GM12878 (cell line): Measurements from ENCODE around the gene CD9. TPM values are rescaled to one million over a fixed set of nuclear protein-coding genes. Genes with fewer than 3 reads are reported as not detected.

ENCODE experiments used
- ATAC-seq: fragments of 200-7000 bp; cut with Tn5 transposase; 3 replicates; pipeline ENCODE4 v1.9.1; 2020; ENCODE audit warnings: mild to moderate bottlenecking, moderate library complexity
- BruUV-seq: library from RNA; stranded (reverse); fragments of 400-500 nt; replicated peaks from 2 replicates; lab custom pipeline; 2021; lab: Mats Ljungman, UMichigan
- CTCF ChIA-PET: fragments of 300-600 bp; sonication (Branson Sonifier 250); formaldehyde crosslinking; extraction: SDS; loops from one replicate; lab custom pipeline; 2021; ENCODE audit warnings: inconsistent platforms; lab: Yijun Ruan, JAX
- POLR2A ChIA-PET: fragments of 350-600 bp; formaldehyde crosslinking; extraction: SDS; loops from one replicate; lab custom pipeline; 2021; ENCODE audit warnings: inconsistent platforms; lab: Charles Lee
- RAD21 ChIA-PET: fragments of 300-600 bp; sonication (Branson Sonifier 250); formaldehyde crosslinking; loops from one replicate; lab custom pipeline; 2023; ENCODE audit warnings: antibody characterized with exemption; ENCODE audit not compliant: unreplicated experiment; lab: Charles Lee
- SMC1A ChIA-PET: fragments of 300-600 bp; sonication (Branson Sonifier 250); formaldehyde crosslinking; loops from one replicate; lab custom pipeline; 2023; ENCODE audit not compliant: unreplicated experiment, uncharacterized antibody; lab: Charles Lee
- DNase-seq: peaks from one replicate; pipeline ENCODE4 v3.0.0-alpha.2; 2011; ENCODE audit warnings: low read depth, low spot score
- FAIRE-seq: peaks from 3 replicates; lab custom pipeline; 2011; peaks lifted over from hg19 to GRCh38; lab: Jason Lieb, UNC
- H2AFZ ChIP-seq: 2 replicates; pipeline ENCODE4 v1.6.0; 2011; ENCODE audit warnings: low read depth, low read length, control low read depth; ENCODE audit not compliant: control insufficient read depth
- H3K27ac ChIP-seq: 2 replicates; pipeline ENCODE4 v1.5.1; 2011; ENCODE audit warnings: control low read depth; ENCODE audit not compliant: control insufficient read depth, insufficient read depth
- H3K27me3 ChIP-seq, 2 experiments: replicated peaks in 1 of 2; 2 replicates each; pipeline versions ENCODE4 v1.6.0 to v1.6.1; 2011; ENCODE audit warnings: low read length in 1 of 2; ENCODE audit not compliant: control insufficient read depth in 2 of 2, insufficient read depth in 2 of 2
- H3K36me3 ChIP-seq, 2 experiments: 2 replicates each; pipeline ENCODE4 v1.5.1; 2011; ENCODE audit warnings: low read length in 1 of 2; ENCODE audit not compliant: control insufficient read depth in 2 of 2, insufficient read depth in 2 of 2
- H3K4me1 ChIP-seq: 2 replicates; pipeline ENCODE4 v1.6.1; 2011; ENCODE audit warnings: mild to moderate bottlenecking, low read length, moderate library complexity, mixed read lengths; ENCODE audit not compliant: control insufficient read depth, insufficient read depth
- H3K4me2 ChIP-seq: 2 replicates; pipeline ENCODE4 v1.6.0; 2011; ENCODE audit warnings: control low read depth; ENCODE audit not compliant: control insufficient read depth, insufficient read depth
- H3K4me3 ChIP-seq: fragments of 200-600 bp; sonication (generic); 2 replicates; pipeline ENCODE4 v1.5.1; 2016
- H3K79me2 ChIP-seq: 2 replicates; pipeline ENCODE4 v1.6.0; 2011; ENCODE audit warnings: low read length; ENCODE audit not compliant: control insufficient read depth, insufficient read depth
- H3K9ac ChIP-seq: 2 replicates; pipeline ENCODE4 v1.8.0; 2011; ENCODE audit warnings: low read length, control low read depth, mixed read lengths; ENCODE audit not compliant: control insufficient read depth, insufficient read depth
- H3K9me3 ChIP-seq: replicated peaks from 3 replicates; pipeline ENCODE4 v1.5.1; 2011; ENCODE audit warnings: mild to moderate bottlenecking, low read length; ENCODE audit not compliant: control insufficient read depth, insufficient read depth
- H4K20me1 ChIP-seq: 2 replicates; pipeline ENCODE4 v1.6.0; 2011; ENCODE audit not compliant: control insufficient read depth, insufficient read depth
- CREB1 ChIP-seq: IDR thresholded peaks from 2 replicates; pipeline ENCODE4 v1.6.1; 2012; ENCODE audit warnings: low read depth, mild to moderate bottlenecking, inconsistent platforms
- CUX1 ChIP-seq: IDR thresholded peaks from 2 replicates; pipeline ENCODE4 v1.6.1; 2012; ENCODE audit warnings: improper control_type of control experiment, low read depth, low read length; ENCODE audit not compliant: insufficient replicate concordance
- ESRRA ChIP-seq: IDR thresholded peaks from 2 replicates; pipeline ENCODE4 v1.6.1; 2012; ENCODE audit warnings: mild to moderate bottlenecking, low read length, improper control_type of control experiment
- MTA3 ChIP-seq: IDR thresholded peaks from 2 replicates; pipeline ENCODE4 v1.6.1; 2012; ENCODE audit warnings: low read length, inconsistent platforms, borderline replicate concordance
- NR2C2 ChIP-seq: IDR thresholded peaks from 2 replicates; pipeline ENCODE4 v1.6.1; 2011; ENCODE audit warnings: borderline replicate concordance, low read depth; ENCODE audit not compliant: control insufficient read depth, insufficient read length
- NRF1 ChIP-seq: conservative IDR thresholded peaks from 2 replicates; pipeline ENCODE4 v1.6.1; 2011; ENCODE audit warnings: mild to moderate bottlenecking, low read depth, low read length, improper control_type of control experiment
- POLR2A ChIP-seq: IDR thresholded peaks from 2 replicates; pipeline ENCODE4 v1.6.1; 2011; ENCODE audit warnings: low read depth, mild to moderate bottlenecking, low read length
- TCF7 ChIP-seq: IDR thresholded peaks from 2 replicates; pipeline ENCODE4 v1.6.1; 2014; ENCODE audit warnings: antibody characterized with exemption, borderline replicate concordance
- WGBS: methylation state at CpG from one replicate; pipeline ENCODE4 v1.1.6; 2016; ENCODE audit warnings: low lambda C conversion rate; ENCODE audit not compliant: insufficient replicate concordance, insufficient coverage; ENCODE audit errors: missing lambda C conversion rate; 5-methylcytosine and 5-hydroxymethylcytosine counted together
- in situ Hi-C: fragments of 300-500 bp; cut with MboI; formaldehyde crosslinking; loops from 9 replicates; pipeline ENCODE4 v1.14.3; 2018; ENCODE audit warnings: mixed read lengths
- intact Hi-C: fragments of 100-400 bp; cut with micrococcal nuclease; formaldehyde crosslinking; loops from one replicate; pipeline ENCODE4 v1.14.2; 2022; ENCODE audit not compliant: unreplicated experiment
- polyA plus RNA-seq, 11 experiments: library from polyadenylated mRNA; depleted of rRNA in 4 of 11; unstranded in 6 of 11; stranded (reverse) in 5 of 11; fragments of >200 nt; fragmentation: Nextera tagmentation in 4 of 11; fragmentation: Illumina TruSeq in 1 of 11; extraction: Ambion mirVana in 4 of 11; extraction: Trizol in 1 of 11; gene quantifications; 1 replicate in 1 of 11; 2 replicates in 10 of 11; pipeline versions ENCODE4 v1.2.1 to v1.2.3, GENCODE V29; 2011 to 2016; ENCODE audit warnings: inconsistent platforms in 2 of 11, missing spikeins in 2 of 11, low read depth in 1 of 11
- total RNA-seq, 4 experiments: library from RNA; depleted of rRNA in 3 of 4; stranded (reverse); fragments of >200 nt in 3 of 4; fragmentation: Illumina TruSeq in 1 of 4; extraction: Trizol in 1 of 4; gene quantifications; 2 replicates each; pipeline versions ENCODE4 v1.2.1 to v1.2.3, GENCODE V29; 2013 to 2021
- TF ChIP-seq, protein P1 (sequence below): fragments of 450-650 bp; formaldehyde crosslinking; IDR thresholded peaks from 2 replicates; pipeline ENCODE4 v1.4.0; 2022; ENCODE audit warnings: mild to moderate bottlenecking, moderate library complexity
- TF ChIP-seq, protein P2 (sequence below): IDR thresholded peaks from 2 replicates; pipeline ENCODE4 v1.6.1; 2011; ENCODE audit warnings: low read depth, mild to moderate bottlenecking, low read length, moderate library complexity, borderline replicate concordance; ENCODE audit errors: extremely low read depth

The CD9 gene
- total and polyA plus RNA-seq, 10 of the 15 experiments (the other 5 are each of a cell fraction or from before 2014, with no cell fraction given) = 4.8 to 29.9 (median 9.7) TPM

DNA sequence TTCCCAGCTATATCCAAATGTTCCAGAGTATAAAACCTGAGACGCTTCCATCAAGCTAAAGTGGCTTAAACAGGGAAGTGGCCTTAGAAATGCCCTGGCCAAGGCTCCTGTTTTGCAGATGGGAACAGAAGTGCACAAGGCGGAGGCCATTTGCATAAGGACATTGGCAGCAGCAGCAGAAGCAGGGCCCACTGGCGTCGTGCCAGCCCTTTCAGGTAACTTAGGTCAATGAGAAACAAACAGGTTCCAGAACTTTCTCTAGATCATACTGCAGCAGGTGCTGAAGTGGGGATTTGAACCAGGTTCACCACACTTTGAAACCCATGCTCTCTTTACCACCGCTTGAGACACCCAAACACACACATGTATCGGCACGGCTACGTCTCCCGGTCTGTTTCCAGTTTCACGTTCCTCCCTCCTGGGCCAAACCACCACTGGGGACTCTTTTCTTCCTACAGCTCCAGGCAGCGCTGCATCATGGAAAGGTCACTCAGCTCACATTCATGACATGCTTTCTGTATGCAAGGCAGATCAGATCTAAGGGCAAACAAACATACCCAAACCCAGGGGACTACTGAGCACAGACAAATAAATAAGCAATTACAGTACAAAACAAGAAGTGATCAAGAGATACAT lies 64.3 kb downstream of the CD9 start (continued):
- TF ChIP-seq, protein P1, sequence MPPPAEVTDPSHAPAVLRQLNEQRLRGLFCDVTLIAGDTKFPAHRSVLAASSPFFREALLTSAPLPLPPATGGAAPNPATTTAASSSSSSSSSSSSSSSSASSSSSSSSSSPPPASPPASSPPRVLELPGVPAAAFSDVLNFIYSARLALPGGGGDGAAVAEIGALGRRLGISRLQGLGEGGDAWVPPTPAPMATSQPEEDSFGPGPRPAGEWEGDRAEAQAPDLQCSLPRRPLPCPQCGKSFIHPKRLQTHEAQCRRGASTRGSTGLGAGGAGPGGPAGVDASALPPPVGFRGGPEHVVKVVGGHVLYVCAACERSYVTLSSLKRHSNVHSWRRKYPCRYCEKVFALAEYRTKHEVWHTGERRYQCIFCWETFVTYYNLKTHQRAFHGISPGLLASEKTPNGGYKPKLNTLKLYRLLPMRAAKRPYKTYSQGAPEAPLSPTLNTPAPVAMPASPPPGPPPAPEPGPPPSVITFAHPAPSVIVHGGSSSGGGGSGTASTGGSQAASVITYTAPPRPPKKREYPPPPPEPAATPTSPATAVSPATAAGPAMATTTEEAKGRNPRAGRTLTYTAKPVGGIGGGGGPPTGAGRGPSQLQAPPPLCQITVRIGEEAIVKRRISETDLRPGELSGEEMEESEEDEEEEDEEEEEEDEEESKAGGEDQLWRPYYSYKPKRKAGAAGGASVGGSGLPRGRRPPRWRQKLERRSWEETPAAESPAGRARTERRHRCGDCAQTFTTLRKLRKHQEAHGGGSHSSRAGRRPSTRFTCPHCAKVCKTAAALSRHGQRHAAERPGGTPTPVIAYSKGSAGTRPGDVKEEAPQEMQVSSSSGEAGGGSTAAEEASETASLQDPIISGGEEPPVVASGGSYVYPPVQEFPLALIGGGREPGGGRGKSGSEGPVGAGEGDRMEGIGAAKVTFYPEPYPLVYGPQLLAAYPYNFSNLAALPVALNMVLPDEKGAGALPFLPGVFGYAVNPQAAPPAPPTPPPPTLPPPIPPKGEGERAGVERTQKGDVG (CRISPR knock-in tag) = no peak
- TF ChIP-seq ESRRA (no peak), MTA3 (no peak), NR2C2 (no peak)

GRCh38 chr12:6265038-6265405 lies 64.8 kb downstream of the CD9 start:
- Histone ChIP-seq H3K36me3 (no peaks in the 10 kb centered on the region), H3K9me3 (no peaks in the 10 kb centered on the region), H3K4me1 (peaks cover 4% of the 10 kb centered on the region), H3K9ac (no peak overlapping the region), H3K27me3 (no peaks in the 10 kb centered on the region), H3K27ac (no peak overlapping the region), H3K4me3 (no peak overlapping the region), H3K4me2 (no peak overlapping the region), H2AFZ (no peak overlapping the region), H3K79me2 (no peaks in the 10 kb centered on the region), H4K20me1 (no peaks in the 10 kb centered on the region)
- FAIRE-seq (no peak), ATAC-seq (no peak), DNase-seq (no peak)
- whole genome bisulfite sequencing = 58% methylated on average over 2 of the region's 2 CpGs
- POLR2A ChIA-PET = interaction anchor here (1.1 to 1.8 kb wide), 3 partner anchors 61 to 64 kb away, joined by 4 read pairs; partner anchors contain the start of gene CD9
- CTCF ChIA-PET = interaction anchor here (0.6 to 1.6 kb wide), 3 partner anchors 14 to 69 kb away, joined by 3 to 6 read pairs (median 4); no protein-coding TSS in a partner anchor
- no TSS peak for BruUV-seq
- RAD21 ChIA-PET = interaction anchor here (3.0 kb wide), 1 partner anchor 69 kb away, joined by 10 read pairs; no protein-coding TSS in a partner anchor
- in situ Hi-C loops (no loop called here), intact Hi-C loops (loop anchor here (5.0 kb wide), 1 partner anchor 33 kb away; no protein-coding TSS in a partner anchor)
- TF ChIP-seq TCF7 (no peak), POLR2A (no peak), CREB1 (no peak), CUX1 (no peak), NRF1 (no peak)
- TF ChIP-seq, protein P2, sequence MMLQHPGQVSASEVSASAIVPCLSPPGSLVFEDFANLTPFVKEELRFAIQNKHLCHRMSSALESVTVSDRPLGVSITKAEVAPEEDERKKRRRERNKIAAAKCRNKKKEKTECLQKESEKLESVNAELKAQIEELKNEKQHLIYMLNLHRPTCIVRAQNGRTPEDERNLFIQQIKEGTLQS = no peak
- SMC1A ChIA-PET = interaction anchor here (1.5 kb wide), 1 partner anchor 12 kb away, joined by 5 read pairs; no protein-coding TSS in a partner anchor
